Activated T-cell treated with anti-CD3 and anti-CD28 coated beads, Interleukin-2, amount 50 U/mL, for 72 hours (primary cell): Measurements from ENCODE around the gene SLC22A4. TPM values are rescaled to one million over a fixed set of nuclear protein-coding genes. Genes with fewer than 3 reads are reported as not detected.

Experiments used
- ATAC-seq, 2 donors: fragments of 150-1000 bp; cut with Tn5 transposase; replicated peaks in 1 of 2; 2 replicates each; pipeline ENCODE4 v1.10.0; 2021; ENCODE audit warnings: moderate library complexity in 2 of 2, mild to moderate bottlenecking in 1 of 2
- DNase-seq, 2 donors: peaks; one replicate each; pipeline ENCODE4 v3.0.0; 2021 to 2022; ENCODE audit warnings: mixed read lengths in 1 of 2
- H3K27ac Mint-ChIP-seq: one replicate; pipeline ENCODE4 v1.8.0; 2022; ENCODE audit warnings: mild to moderate bottlenecking, moderate library complexity, mixed read lengths
- H3K27me3 Mint-ChIP-seq: one replicate; pipeline ENCODE4 v1.8.0; 2022; ENCODE audit warnings: low read depth, mixed read lengths
- H3K36me3 Mint-ChIP-seq, 2 donors: one replicate each; pipeline ENCODE4 v1.8.0; 2022; ENCODE audit warnings: mixed read lengths in 2 of 2, mild to moderate bottlenecking in 1 of 2; ENCODE audit not compliant: insufficient read depth in 2 of 2
- H3K4me1 Mint-ChIP-seq: one replicate; pipeline ENCODE4 v1.8.0; 2022; ENCODE audit warnings: low read depth, mixed read lengths
- H3K4me3 Mint-ChIP-seq, 2 donors: one replicate each; pipeline ENCODE4 v1.8.0; 2022; ENCODE audit warnings: mild to moderate bottlenecking in 2 of 2, mixed read lengths in 2 of 2, moderate library complexity in 2 of 2
- H3K9me3 Mint-ChIP-seq, 2 donors: one replicate each; pipeline ENCODE4 v1.8.0; 2022; ENCODE audit warnings: mixed read lengths in 2 of 2
- total RNA-seq, 2 donors: library from RNA; stranded (reverse); gene quantifications; one replicate each; pipeline ENCODE4 v1.2.3, GENCODE V29; 2022

The SLC22A4 gene
- total RNA-seq, 2 donors from 2014 or later: 1.8 to 2.9 TPM

- Mint-ChIP-seq H3K4me1 (peaks cover 76% of the 10 kb centered on the region), H3K9me3 (no peaks in the 10 kb centered on the region), H3K27ac (peak overlapping the region; percentile 10), H3K4me3 (no peak overlapping the region), H3K27me3 (no peaks in the 10 kb centered on the region), H3K36me3 (no peaks in the 10 kb centered on the region)
- DNase-seq (no peak), ATAC-seq (no peak)
These were observed 94.3 kb downstream of the SLC22A4 start for GRCh38 chr5:132388244-132389050.

- Mint-ChIP-seq H3K27me3 (no peaks in the 10 kb centered on the region), H3K4me3 (no peak overlapping the region), H3K27ac (peak overlapping the region; percentile 10), H3K9me3 (no peaks in the 10 kb centered on the region), H3K36me3 (no peaks in the 10 kb centered on the region), H3K4me1 (peaks cover 79% of the 10 kb centered on the region)
- ATAC-seq: no peak
- no peak for DNase-seq
These were observed 94.8 kb downstream of the SLC22A4 start for GRCh38 chr5:132389051-132389331.

DNA sequence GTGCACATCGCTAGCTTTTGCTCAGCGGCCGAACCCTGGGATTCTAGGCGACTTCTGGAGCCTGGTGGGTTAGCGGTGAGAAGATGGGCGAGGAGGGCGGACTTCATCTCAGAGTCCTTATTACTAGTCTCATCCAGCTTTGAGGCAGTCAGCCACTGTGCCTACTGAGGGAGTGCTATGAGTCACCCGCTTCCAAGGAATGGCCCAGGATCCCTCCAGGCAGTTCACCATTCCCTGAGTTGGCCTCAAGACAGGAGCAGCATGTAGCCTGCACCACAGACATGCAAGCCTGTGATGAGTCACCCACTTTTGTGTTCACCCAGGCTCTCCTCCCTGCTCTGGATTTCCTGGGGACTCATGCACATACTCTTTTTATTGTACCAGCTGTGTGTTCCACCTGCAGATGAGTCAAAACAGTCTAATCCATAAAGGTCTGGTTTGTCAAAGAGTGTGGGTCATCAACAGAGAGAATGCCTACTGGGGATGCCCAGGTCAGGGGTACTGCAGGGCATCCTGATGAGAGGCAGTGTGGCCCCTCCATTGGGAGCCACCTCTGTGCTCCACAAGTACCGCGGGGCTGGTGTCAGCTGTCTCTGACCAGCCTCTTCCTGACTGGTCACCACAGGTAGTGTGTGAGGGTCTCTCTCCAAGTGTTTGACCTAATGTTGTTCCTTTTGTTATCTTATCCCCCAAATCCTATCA, 95.5 kb downstream of the SLC22A4 start:
- no peaks in the 10 kb centered on the region for H3K9me3 Mint-ChIP-seq
- no peak overlapping the region for H3K27ac Mint-ChIP-seq
- DNase-seq (peak; percentile 31 to 43), ATAC-seq (peak; percentile 62 to 63)
- H3K4me3 Mint-ChIP-seq: no peak overlapping the region
- peaks cover 83% of the 10 kb centered on the region for H3K4me1 Mint-ChIP-seq
- H3K27me3 Mint-ChIP-seq: no peaks in the 10 kb centered on the region
- H3K36me3 Mint-ChIP-seq: no peaks in the 10 kb centered on the region

- Mint-ChIP-seq H3K9me3 (no peaks in the 10 kb centered on the region), H3K4me1 (peaks cover 84% of the 10 kb centered on the region), H3K36me3 (no peaks in the 10 kb centered on the region), H3K4me3 (no peak overlapping the region), H3K27me3 (no peaks in the 10 kb centered on the region), H3K27ac (no peak overlapping the region)
- DNase-seq: no peak
- ATAC-seq: no peak
These were observed 97.1 kb downstream of the SLC22A4 start for GRCh38 chr5:132391247-132391646.

- no peak for DNase-seq
- H3K27me3 Mint-ChIP-seq: no peaks in the 10 kb centered on the region
- peaks cover 84% of the 10 kb centered on the region for H3K4me1 Mint-ChIP-seq
- peak; percentile 53 to 76 for ATAC-seq
- H3K9me3 Mint-ChIP-seq: no peaks in the 10 kb centered on the region
- no peak overlapping the region for H3K27ac Mint-ChIP-seq
- H3K4me3 Mint-ChIP-seq: no peak overlapping the region
- H3K36me3 Mint-ChIP-seq: no peaks in the 10 kb centered on the region
These were observed 97.7 kb downstream of the SLC22A4 start for GRCh38 chr5:132391870-132392269.

DNA sequence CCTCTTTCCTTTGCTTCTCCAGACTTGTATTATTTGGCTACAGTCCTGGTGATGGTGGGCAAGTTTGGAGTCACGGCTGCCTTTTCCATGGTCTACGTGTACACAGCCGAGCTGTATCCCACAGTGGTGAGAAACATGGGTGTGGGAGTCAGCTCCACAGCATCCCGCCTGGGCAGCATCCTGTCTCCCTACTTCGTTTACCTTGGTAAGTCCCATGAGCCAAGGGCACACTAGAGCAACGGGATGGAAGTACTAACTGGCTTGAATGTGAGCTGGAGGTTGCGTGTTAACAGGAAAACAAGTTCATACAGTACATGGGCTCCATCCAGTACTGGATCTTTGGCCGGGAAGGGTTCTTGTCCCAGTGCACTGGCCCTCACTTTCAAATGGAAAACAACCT, 98.2 kb downstream of the SLC22A4 start:
- DNase-seq (no peak), ATAC-seq (no peak)
- no peaks in the 10 kb centered on the region for H3K9me3 Mint-ChIP-seq
- no peak overlapping the region for H3K27ac Mint-ChIP-seq
- peaks cover 84% of the 10 kb centered on the region for H3K4me1 Mint-ChIP-seq
- H3K27me3 Mint-ChIP-seq: no peaks in the 10 kb centered on the region
- no peak overlapping the region for H3K4me3 Mint-ChIP-seq
- no peaks in the 10 kb centered on the region for H3K36me3 Mint-ChIP-seq

DNA sequence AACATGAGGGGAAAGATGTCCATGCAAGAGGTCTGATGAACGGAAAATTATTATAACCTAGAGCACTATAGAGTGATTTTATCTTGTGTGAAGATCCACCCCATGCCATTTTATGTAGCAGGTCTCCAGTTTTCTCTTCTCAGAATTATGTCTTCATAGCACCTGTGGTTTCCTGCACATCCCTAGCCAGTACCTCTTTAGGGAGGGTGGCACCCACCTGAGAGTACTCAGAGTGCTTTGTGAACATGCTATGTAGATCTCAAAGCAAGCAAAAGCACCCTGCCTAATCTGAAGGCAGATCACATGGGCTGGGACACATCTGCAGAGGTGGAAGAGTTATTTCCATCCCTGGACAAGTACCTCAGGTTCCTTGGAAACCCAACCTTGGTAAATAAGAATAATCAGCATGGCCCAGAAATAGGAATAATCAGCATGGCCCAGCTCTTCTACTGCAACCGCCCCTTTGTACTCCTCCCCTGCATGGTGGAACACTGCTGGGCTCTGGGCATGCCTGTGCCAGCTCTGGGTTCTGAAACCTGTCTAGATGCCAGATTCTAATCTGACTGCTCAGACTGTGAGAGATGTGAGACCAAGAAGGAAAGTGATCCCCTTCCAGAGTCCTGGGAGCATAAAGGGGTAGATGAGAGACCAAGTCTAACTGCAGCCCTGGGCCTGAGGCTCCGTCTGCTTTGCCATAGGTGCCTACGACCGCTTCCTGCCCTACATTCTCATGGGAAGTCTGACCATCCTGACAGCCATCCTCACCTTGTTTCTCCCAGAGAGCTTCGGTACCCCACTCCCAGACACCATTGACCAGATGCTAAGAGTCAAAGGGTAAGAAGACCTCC, 99.0 kb downstream of the SLC22A4 start:
- no peak for DNase-seq
- Mint-ChIP-seq H3K27me3 (no peaks in the 10 kb centered on the region), H3K4me3 (no peak overlapping the region), H3K36me3 (no peaks in the 10 kb centered on the region), H3K27ac (no peak overlapping the region), H3K9me3 (no peaks in the 10 kb centered on the region), H3K4me1 (peaks cover 83% of the 10 kb centered on the region)
- no peak for ATAC-seq

Other genes starting within 250 kb of the SLC22A4 start
- gene IL3, start 233.7 kb upstream of the SLC22A4 start, total RNA-seq: 1 to 10 TPM; 6.2 to 8.9 TPM
- 10 to 100 TPM; 31.1 to 50.7 TPM for gene CSF2, start 220.6 kb upstream of the SLC22A4 start, total RNA-seq
- gene P4HA2, start 66.5 kb upstream of the SLC22A4 start, total RNA-seq: 1 to 10 TPM; 3.2 to 5.9 TPM
- gene PDLIM4, start 36.7 kb upstream of the SLC22A4 start, total RNA-seq: 1 to 10 TPM in 1 of 2 donors, under 1 TPM in 1; 0.79 to 1.2 TPM
- gene SLC22A5, start 75.3 kb downstream of the SLC22A4 start, total RNA-seq: 1 to 10 TPM; 7.0 to 7.4 TPM
- 100 to 1,000 TPM; 212 to 226 TPM for gene IRF1, start 196.4 kb downstream of the SLC22A4 start, total RNA-seq
- 1 to 10 TPM; 1.3 to 2.1 TPM for gene IL5, start 249.1 kb downstream of the SLC22A4 start, total RNA-seq